GM23338 (cell line): Measurements from ENCODE around the gene KCNJ10. TPM values are rescaled to one million over a fixed set of nuclear protein-coding genes. Genes with fewer than 3 reads are reported as not detected.

Experiments used
- ATAC-seq: fragments of 200-7000 bp; cut with Tn5 transposase; 3 replicates; pipeline ENCODE4 v1.9.1; 2020
- DNase-seq: peaks from one replicate; pipeline ENCODE4 v3.0.0-alpha.2; 2015; ENCODE audit warnings: low spot score
- H2AFZ ChIP-seq: fragments of 200-600 bp; sonication (generic); 2 replicates; pipeline ENCODE4 v1.8.0; 2016; ENCODE audit warnings: antibody characterized with exemption, mild to moderate bottlenecking, moderate library complexity
- H3F3A ChIP-seq: fragments of 200-600 bp; sonication (generic); replicated peaks from 2 replicates; pipeline ENCODE4 v1.8.0; 2017; ENCODE audit warnings: antibody characterized with exemption, mixed run types, low read depth
- H3K27ac ChIP-seq: fragments of 200-600 bp; sonication (generic); 2 replicates; pipeline ENCODE4 v1.6.1; 2016; ENCODE audit warnings: low read depth
- H3K27me3 ChIP-seq: fragments of 200-600 bp; sonication (generic); 2 replicates; pipeline ENCODE4 v1.8.0; 2016; ENCODE audit warnings: mild to moderate bottlenecking, mixed run types, moderate library complexity; ENCODE audit not compliant: insufficient read depth
- H3K36me3 ChIP-seq: fragments of 200-600 bp; sonication (generic); 2 replicates; pipeline ENCODE4 v1.8.0; 2016; ENCODE audit warnings: mild to moderate bottlenecking; ENCODE audit not compliant: insufficient read depth
- H3K4me1 ChIP-seq: fragments of 200-600 bp; sonication (generic); 2 replicates; pipeline ENCODE4 v1.8.0; 2016; ENCODE audit warnings: mild to moderate bottlenecking, moderate library complexity; ENCODE audit not compliant: insufficient read depth
- H3K4me2 ChIP-seq: fragments of 200-600 bp; sonication (generic); 2 replicates; pipeline ENCODE4 v1.7.1; 2017; ENCODE audit warnings: mixed run types
- H3K4me3 ChIP-seq: fragments of 200-600 bp; sonication (generic); 2 replicates; pipeline ENCODE4 v1.6.1; 2016; ENCODE audit warnings: mixed run types
- H3K79me2 ChIP-seq: fragments of 200-600 bp; sonication (generic); replicated peaks from 2 replicates; pipeline ENCODE4 v1.8.0; 2017; ENCODE audit warnings: mild to moderate bottlenecking; ENCODE audit not compliant: insufficient read depth
- H3K9me2 ChIP-seq: fragments of 200-600 bp; sonication (generic); 2 replicates; pipeline ENCODE4 v1.8.0; 2017; ENCODE audit not compliant: insufficient read depth
- H4K20me1 ChIP-seq: fragments of 200-600 bp; sonication (generic); replicated peaks from 2 replicates; pipeline ENCODE4 v1.8.0; 2017; ENCODE audit warnings: mild to moderate bottlenecking; ENCODE audit not compliant: insufficient read depth
- H3K27ac Mint-ChIP-seq: 2 replicates; pipeline ENCODE4 v1.8.0; 2020; ENCODE audit warnings: inconsistent platforms, mild to moderate bottlenecking, moderate library complexity, mixed read lengths
- H3K27me3 Mint-ChIP-seq: 3 replicates; pipeline ENCODE4 v1.8.0; 2022; ENCODE audit warnings: low read depth, mild to moderate bottlenecking, moderate library complexity, mixed read lengths, inconsistent platforms; ENCODE audit not compliant: insufficient read depth, poor library complexity
- H3K36me3 Mint-ChIP-seq: 3 replicates; pipeline ENCODE4 v1.8.0; 2021; ENCODE audit warnings: low read depth, mild to moderate bottlenecking, inconsistent platforms, moderate library complexity, mixed read lengths
- H3K4me1 Mint-ChIP-seq: 3 replicates; pipeline ENCODE4 v1.8.0; 2020; ENCODE audit warnings: mild to moderate bottlenecking, inconsistent platforms, mixed read lengths
- H3K4me3 Mint-ChIP-seq: 3 replicates; pipeline ENCODE4 v1.8.0; 2021; ENCODE audit warnings: moderate library complexity, mild to moderate bottlenecking, inconsistent platforms, mixed read lengths
- H3K9me3 Mint-ChIP-seq: 3 replicates; pipeline ENCODE4 v1.8.0; 2020; ENCODE audit warnings: moderate library complexity, mild to moderate bottlenecking, inconsistent platforms, mixed read lengths
- EZH2 ChIP-seq: fragments of 200-600 bp; sonication (generic); IDR thresholded peaks from one replicate; pipeline ENCODE4 v1.8.0; 2017; ENCODE audit warnings: antibody characterized with exemption, mild to moderate bottlenecking, low read depth; ENCODE audit not compliant: unreplicated experiment
- EZH2phosphoT487 ChIP-seq: fragments of 200-600 bp; sonication (generic); IDR thresholded peaks from one replicate; pipeline ENCODE4 v1.8.1; 2018; ENCODE audit warnings: antibody characterized with exemption; ENCODE audit not compliant: unreplicated experiment
- JUNB ChIP-seq: IDR thresholded peaks from one replicate; pipeline ENCODE4 v1.6.1; 2016; ENCODE audit warnings: antibody characterized with exemption; ENCODE audit not compliant: unreplicated experiment
- ZNF331 ChIP-seq: fragments of 250-450 bp; sonication (Bioruptor Pico); IDR thresholded peaks from 2 replicates; pipeline ENCODE4 v1.5.0; 2020; ENCODE audit warnings: low read depth, mild to moderate bottlenecking, moderate library complexity
- polyA plus RNA-seq: library from polyadenylated mRNA; unstranded; fragments of >200 nt; fragmentation: Nextera tagmentation; extraction: Ambion mirVana; gene quantifications from 2 replicates; pipeline ENCODE4 v1.2.1, GENCODE V29; 2016
- total RNA-seq: library from RNA; depleted of rRNA; stranded (reverse); fragments of >200 nt; shearing (Covaris generic); gene quantifications from 2 replicates; pipeline ENCODE4 v1.2.3, GENCODE V29; 2014
- TF ChIP-seq, protein P1 (sequence below): IDR thresholded peaks from one replicate; pipeline ENCODE4 v1.6.1; 2018; ENCODE audit warnings: antibody characterized with exemption; ENCODE audit not compliant: unreplicated experiment
- TF ChIP-seq, protein P2 (sequence below), 2 experiments: fragments of 200-600 bp in 1 of 2; sonication (generic) in 1 of 2; conservative IDR thresholded peaks; 2 replicates each; pipeline versions ENCODE4 v1.5.1 to v1.6.1; 2016 to 2017; ENCODE audit warnings: antibody characterized with exemption in 2 of 2, low read depth in 2 of 2, mild to moderate bottlenecking in 2 of 2, moderate library complexity in 1 of 2
- TF ChIP-seq, protein P3 (sequence below): fragments of 250-450 bp; sonication (Bioruptor Pico); IDR thresholded peaks from 2 replicates; pipeline ENCODE4 v1.5.0; 2020; ENCODE audit warnings: mild to moderate bottlenecking, moderate library complexity
- TF ChIP-seq, protein P4 (sequence below): IDR thresholded peaks from 2 replicates; pipeline ENCODE4 v1.6.1; 2016; ENCODE audit warnings: antibody characterized with exemption

The KCNJ10 gene
- total and polyA plus RNA-seq, 2 experiments from 2014 or later = 1.4 to 2.8 TPM

DNA sequence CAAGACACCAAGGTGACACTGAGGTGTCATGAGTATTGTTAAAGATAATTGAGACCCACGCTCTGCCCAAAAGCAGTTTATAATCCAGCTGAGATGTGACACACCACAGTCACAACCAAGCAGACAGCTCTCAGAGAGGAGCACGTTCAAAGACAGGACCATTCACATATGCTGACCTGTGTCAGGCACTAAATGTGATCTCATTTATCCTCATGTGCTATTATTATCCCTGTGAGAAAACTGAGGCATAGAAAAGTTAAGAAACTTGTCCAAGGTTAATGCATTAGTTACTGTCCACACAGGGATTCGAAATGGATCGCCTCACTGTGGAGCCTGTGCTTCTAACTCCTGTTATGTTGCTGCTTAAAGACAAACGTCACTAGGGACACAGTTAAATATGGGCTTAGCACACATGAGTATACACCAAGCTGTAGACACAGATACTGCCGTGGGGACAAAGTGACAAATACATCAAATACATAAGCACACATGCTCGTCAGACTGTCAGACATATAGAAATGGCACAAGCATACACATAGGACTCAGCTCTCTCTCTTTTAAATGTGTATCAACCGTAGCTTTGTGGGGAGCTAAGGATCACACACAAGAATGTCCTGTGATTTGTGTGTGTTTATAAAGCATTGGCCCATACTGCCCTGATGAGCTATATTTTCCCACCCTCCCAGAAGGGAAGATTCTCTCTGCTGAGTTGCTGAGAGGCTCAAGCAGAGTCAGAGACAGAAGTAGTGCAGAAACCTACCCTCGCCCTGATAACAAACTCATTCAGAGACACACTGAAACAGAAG, 32.0 kb upstream of the KCNJ10 start:
- Histone ChIP-seq H3K79me2 (peaks cover 13% of the 10 kb centered on the region), H2AFZ (peak overlapping the region; percentile 99; the same call in 1 of the 2 replicates), H3K27me3 (no peaks in the 10 kb centered on the region), H3K9me2 (0 out of 2 replicates have a peak, but pooled peaks cover 3% of the 10 kb centered on the region), H3K4me1 (peaks cover 34% of the 10 kb centered on the region), H3K27ac (no peak overlapping the region), H3K4me2 (no peak overlapping the region), H3F3A (0 out of 2 replicates have a peak, but pooled peaks cover 12% of the 10 kb centered on the region), H3K4me3 (no peak overlapping the region), H4K20me1 (no peaks in the 10 kb centered on the region), H3K36me3 (no peaks in the 10 kb centered on the region)
- no peak for TF ChIP-seq JUNB
- TF ChIP-seq, protein P1, sequence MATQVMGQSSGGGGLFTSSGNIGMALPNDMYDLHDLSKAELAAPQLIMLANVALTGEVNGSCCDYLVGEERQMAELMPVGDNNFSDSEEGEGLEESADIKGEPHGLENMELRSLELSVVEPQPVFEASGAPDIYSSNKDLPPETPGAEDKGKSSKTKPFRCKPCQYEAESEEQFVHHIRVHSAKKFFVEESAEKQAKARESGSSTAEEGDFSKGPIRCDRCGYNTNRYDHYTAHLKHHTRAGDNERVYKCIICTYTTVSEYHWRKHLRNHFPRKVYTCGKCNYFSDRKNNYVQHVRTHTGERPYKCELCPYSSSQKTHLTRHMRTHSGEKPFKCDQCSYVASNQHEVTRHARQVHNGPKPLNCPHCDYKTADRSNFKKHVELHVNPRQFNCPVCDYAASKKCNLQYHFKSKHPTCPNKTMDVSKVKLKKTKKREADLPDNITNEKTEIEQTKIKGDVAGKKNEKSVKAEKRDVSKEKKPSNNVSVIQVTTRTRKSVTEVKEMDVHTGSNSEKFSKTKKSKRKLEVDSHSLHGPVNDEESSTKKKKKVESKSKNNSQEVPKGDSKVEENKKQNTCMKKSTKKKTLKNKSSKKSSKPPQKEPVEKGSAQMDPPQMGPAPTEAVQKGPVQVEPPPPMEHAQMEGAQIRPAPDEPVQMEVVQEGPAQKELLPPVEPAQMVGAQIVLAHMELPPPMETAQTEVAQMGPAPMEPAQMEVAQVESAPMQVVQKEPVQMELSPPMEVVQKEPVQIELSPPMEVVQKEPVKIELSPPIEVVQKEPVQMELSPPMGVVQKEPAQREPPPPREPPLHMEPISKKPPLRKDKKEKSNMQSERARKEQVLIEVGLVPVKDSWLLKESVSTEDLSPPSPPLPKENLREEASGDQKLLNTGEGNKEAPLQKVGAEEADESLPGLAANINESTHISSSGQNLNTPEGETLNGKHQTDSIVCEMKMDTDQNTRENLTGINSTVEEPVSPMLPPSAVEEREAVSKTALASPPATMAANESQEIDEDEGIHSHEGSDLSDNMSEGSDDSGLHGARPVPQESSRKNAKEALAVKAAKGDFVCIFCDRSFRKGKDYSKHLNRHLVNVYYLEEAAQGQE = no peak
- TF ChIP-seq, protein P2, sequence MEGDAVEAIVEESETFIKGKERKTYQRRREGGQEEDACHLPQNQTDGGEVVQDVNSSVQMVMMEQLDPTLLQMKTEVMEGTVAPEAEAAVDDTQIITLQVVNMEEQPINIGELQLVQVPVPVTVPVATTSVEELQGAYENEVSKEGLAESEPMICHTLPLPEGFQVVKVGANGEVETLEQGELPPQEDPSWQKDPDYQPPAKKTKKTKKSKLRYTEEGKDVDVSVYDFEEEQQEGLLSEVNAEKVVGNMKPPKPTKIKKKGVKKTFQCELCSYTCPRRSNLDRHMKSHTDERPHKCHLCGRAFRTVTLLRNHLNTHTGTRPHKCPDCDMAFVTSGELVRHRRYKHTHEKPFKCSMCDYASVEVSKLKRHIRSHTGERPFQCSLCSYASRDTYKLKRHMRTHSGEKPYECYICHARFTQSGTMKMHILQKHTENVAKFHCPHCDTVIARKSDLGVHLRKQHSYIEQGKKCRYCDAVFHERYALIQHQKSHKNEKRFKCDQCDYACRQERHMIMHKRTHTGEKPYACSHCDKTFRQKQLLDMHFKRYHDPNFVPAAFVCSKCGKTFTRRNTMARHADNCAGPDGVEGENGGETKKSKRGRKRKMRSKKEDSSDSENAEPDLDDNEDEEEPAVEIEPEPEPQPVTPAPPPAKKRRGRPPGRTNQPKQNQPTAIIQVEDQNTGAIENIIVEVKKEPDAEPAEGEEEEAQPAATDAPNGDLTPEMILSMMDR (conservative IDR thresholded peaks at IDR 0.05; ENCODE audit: low read depth in 2 of 2) = no peak
- TF ChIP-seq, protein P3, sequence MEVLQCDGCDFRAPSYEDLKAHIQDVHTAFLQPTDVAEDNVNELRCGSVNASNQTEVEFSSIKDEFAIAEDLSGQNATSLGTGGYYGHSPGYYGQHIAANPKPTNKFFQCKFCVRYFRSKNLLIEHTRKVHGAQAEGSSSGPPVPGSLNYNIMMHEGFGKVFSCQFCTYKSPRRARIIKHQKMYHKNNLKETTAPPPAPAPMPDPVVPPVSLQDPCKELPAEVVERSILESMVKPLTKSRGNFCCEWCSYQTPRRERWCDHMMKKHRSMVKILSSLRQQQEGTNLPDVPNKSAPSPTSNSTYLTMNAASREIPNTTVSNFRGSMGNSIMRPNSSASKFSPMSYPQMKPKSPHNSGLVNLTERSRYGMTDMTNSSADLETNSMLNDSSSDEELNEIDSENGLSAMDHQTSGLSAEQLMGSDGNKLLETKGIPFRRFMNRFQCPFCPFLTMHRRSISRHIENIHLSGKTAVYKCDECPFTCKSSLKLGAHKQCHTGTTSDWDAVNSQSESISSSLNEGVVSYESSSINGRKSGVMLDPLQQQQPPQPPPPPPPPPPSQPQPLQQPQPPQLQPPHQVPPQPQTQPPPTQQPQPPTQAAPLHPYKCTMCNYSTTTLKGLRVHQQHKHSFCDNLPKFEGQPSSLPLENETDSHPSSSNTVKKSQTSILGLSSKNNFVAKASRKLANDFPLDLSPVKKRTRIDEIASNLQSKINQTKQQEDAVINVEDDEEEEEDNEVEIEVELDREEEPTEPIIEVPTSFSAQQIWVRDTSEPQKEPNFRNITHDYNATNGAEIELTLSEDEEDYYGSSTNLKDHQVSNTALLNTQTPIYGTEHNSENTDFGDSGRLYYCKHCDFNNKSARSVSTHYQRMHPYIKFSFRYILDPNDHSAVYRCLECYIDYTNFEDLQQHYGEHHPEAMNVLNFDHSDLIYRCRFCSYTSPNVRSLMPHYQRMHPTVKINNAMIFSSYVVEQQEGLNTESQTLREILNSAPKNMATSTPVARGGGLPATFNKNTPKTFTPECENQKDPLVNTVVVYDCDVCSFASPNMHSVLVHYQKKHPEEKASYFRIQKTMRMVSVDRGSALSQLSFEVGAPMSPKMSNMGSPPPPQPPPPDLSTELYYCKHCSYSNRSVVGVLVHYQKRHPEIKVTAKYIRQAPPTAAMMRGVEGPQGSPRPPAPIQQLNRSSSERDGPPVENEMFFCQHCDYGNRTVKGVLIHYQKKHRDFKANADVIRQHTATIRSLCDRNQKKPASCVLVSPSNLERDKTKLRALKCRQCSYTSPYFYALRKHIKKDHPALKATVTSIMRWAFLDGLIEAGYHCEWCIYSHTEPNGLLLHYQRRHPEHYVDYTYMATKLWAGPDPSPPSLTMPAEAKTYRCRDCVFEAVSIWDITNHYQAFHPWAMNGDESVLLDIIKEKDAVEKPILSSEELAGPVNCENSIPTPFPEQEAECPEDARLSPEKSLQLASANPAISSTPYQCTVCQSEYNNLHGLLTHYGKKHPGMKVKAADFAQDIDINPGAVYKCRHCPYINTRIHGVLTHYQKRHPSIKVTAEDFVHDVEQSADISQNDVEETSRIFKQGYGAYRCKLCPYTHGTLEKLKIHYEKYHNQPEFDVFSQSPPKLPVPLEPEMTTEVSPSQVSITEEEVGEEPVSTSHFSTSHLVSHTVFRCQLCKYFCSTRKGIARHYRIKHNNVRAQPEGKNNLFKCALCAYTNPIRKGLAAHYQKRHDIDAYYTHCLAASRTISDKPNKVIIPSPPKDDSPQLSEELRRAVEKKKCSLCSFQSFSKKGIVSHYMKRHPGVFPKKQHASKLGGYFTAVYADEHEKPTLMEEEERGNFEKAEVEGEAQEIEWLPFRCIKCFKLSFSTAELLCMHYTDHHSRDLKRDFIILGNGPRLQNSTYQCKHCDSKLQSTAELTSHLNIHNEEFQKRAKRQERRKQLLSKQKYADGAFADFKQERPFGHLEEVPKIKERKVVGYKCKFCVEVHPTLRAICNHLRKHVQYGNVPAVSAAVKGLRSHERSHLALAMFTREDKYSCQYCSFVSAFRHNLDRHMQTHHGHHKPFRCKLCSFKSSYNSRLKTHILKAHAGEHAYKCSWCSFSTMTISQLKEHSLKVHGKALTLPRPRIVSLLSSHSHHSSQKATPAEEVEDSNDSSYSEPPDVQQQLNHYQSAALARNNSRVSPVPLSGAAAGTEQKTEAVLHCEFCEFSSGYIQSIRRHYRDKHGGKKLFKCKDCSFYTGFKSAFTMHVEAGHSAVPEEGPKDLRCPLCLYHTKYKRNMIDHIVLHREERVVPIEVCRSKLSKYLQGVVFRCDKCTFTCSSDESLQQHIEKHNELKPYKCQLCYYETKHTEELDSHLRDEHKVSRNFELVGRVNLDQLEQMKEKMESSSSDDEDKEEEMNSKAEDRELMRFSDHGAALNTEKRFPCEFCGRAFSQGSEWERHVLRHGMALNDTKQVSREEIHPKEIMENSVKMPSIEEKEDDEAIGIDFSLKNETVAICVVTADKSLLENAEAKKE (CRISPR knock-in tag) = no peak
- TF ChIP-seq ZNF331 (CRISPR knock-in tag) = no peak
- TF ChIP-seq EZH2phosphoT487 = no peak
- TF ChIP-seq EZH2 = no peak
- TF ChIP-seq, protein P4, sequence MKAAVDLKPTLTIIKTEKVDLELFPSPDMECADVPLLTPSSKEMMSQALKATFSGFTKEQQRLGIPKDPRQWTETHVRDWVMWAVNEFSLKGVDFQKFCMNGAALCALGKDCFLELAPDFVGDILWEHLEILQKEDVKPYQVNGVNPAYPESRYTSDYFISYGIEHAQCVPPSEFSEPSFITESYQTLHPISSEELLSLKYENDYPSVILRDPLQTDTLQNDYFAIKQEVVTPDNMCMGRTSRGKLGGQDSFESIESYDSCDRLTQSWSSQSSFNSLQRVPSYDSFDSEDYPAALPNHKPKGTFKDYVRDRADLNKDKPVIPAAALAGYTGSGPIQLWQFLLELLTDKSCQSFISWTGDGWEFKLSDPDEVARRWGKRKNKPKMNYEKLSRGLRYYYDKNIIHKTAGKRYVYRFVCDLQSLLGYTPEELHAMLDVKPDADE = no peak
- peaks cover 45% of the 10 kb centered on the region for H3K4me1 Mint-ChIP-seq
- ATAC-seq = no peak
- H3K27ac Mint-ChIP-seq = no peak overlapping the region
- H3K9me3 Mint-ChIP-seq = no peaks in the 10 kb centered on the region; the same call in 2 of the 3 replicates
- no peak overlapping the region for H3K4me3 Mint-ChIP-seq
- no peak for DNase-seq
- peaks cover 3% of the 10 kb centered on the region; the same call in 1 of the 3 replicates for H3K36me3 Mint-ChIP-seq
- H3K27me3 Mint-ChIP-seq = peaks cover 12% of the 10 kb centered on the region
